Measurements from ENCODE around the gene HDAC10.

GRCh38 chr22:50246242-50247175 is 4.6 kb downstream of the HDAC10 start:
- TF ChIP-seq, protein P1, sequence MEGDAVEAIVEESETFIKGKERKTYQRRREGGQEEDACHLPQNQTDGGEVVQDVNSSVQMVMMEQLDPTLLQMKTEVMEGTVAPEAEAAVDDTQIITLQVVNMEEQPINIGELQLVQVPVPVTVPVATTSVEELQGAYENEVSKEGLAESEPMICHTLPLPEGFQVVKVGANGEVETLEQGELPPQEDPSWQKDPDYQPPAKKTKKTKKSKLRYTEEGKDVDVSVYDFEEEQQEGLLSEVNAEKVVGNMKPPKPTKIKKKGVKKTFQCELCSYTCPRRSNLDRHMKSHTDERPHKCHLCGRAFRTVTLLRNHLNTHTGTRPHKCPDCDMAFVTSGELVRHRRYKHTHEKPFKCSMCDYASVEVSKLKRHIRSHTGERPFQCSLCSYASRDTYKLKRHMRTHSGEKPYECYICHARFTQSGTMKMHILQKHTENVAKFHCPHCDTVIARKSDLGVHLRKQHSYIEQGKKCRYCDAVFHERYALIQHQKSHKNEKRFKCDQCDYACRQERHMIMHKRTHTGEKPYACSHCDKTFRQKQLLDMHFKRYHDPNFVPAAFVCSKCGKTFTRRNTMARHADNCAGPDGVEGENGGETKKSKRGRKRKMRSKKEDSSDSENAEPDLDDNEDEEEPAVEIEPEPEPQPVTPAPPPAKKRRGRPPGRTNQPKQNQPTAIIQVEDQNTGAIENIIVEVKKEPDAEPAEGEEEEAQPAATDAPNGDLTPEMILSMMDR (IDR thresholded peaks at IDR 0.05 in 8 of 11, conservative IDR thresholded peaks at IDR 0.05 in 3 of 11), result no peak
- TF ChIP-seq POLR2A (IDR thresholded peaks at IDR 0.05) (no peak), POLR2AphosphoS5 (IDR thresholded peaks at IDR 0.05) (peak in 1 of 3 donors; percentile 35)
